Measurements from ENCODE around the gene CCL1. TPM values are rescaled to one million over a fixed set of nuclear protein-coding genes. Genes with fewer than 3 reads are reported as not detected.

The CCL1 gene
- total RNA-seq, 1 experiment from 2014 or later: not detected

DNA sequence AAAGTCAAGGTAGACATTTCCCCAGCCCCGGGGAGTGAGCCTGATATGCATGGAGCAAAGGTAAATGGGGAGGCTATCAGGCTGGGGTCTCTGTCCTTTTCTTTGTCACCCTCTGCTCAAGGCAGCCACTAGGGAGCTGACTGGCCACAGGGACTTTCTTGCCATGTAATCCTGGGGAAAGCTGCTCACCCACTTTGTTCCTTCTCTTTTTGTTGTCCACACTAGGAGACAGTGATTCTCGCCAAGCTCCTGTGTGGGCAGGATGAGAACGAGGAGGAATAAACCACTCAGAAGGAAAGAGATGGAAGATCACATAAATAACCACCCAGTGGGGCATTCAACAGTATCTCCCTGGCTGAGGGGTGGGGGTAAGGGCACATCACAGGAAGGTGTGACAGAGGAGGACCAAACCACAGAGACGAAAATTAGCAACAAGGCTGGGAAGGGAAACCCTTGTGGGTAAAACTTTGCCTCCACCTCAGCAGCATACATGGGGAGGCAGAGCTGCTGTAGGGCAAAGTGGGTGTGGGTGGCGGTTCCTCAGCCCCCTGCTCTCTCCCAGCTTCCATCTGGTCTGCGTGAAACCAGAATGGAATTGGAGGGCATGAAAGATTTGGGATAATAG, 26.2 kb upstream of the CCL1 start:
- H3K27me3 ChIP-seq: peaks cover 14% of the 10 kb centered on the region; the same call in 1 of the 2 replicates
- no peaks in the 10 kb centered on the region for H3K9me3 ChIP-seq (replicated peaks)
- DNase-seq: no peak
- H3K36me3 ChIP-seq: no peaks in the 10 kb centered on the region
- no peak overlapping the region for H3K27ac ChIP-seq
- H3K4me1 ChIP-seq: peaks cover 13% of the 10 kb centered on the region
- no peak overlapping the region for H3K4me3 ChIP-seq

DNA sequence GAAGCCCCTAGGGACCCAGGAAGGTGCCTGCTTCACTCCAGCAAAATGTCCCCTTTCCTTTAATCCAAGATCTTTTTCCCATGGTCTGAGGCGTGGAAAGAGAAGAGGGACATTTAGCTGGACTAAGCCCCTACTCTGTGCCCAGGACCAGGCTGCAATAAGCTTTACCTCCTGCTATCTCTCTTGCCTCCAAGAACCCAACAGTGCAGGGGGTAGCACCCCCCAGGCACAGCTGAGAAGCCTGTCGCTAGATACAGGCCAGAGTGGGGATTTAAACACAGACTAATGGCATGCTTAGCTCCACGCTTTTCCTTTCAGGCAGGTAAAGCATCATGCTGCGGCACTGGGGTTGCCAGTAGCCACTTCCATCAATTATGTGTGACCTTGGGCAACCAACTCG, 24.5 kb upstream of the CCL1 start:
- H3K4me3 ChIP-seq: no peak overlapping the region

DNA sequence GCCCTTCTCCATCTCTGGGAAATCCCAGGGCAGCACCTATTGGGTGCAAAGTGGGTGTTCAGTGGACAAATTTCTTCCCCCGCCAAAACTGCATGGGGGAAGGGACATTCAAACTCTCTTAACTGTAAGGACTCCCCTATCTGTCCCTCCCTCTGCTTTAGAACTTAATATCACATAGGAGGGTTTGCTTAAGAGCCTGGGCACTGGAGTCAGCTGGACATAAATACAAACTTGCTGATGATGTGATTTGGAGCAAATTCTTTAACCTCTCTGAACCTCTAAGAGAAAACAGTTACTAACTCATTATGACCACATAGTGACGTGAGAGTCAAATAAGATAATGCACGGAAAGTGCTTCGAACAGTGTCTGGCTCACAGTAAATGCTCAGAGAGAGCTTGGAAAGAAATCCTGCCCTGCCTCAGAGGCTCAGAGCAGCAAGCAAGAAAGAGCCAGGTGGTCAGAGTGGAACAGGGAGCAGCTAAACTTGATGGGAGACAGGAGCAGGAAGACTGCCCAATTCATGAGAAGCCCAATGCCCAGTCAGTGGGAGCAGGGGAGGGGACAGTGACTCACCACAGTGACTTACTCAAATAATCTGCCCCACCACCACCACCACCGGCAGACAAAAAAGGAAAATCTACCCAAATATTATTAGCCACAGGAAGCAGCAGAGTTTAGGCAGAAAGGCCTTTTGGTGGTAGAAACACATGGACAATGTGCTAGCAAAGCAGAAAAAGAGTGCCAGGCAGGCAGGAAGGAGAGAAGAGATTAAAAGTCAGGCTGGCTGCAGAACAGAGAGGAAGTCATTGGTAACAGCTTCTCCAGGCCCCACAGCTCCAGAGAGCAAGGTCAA, 23.9 kb upstream of the CCL1 start:
- Histone ChIP-seq H3K27me3 (peaks cover 14% of the 10 kb centered on the region; the same call in 1 of the 2 replicates), H3K27ac (no peak overlapping the region), H3K9me3 (replicated peaks) (no peaks in the 10 kb centered on the region), H3K36me3 (no peaks in the 10 kb centered on the region), H3K4me1 (peaks cover 16% of the 10 kb centered on the region), H3K4me3 (no peak overlapping the region)
- DNase-seq: peak; percentile 16 to 18

More for the DNA sequence above, 24.5 kb upstream of the CCL1 start:
- Histone ChIP-seq H3K27ac (no peak overlapping the region), H3K4me1 (peaks cover 15% of the 10 kb centered on the region), H3K36me3 (no peaks in the 10 kb centered on the region), H3K27me3 (peaks cover 14% of the 10 kb centered on the region; the same call in 1 of the 2 replicates), H3K9me3 (replicated peaks) (no peaks in the 10 kb centered on the region)
- DNase-seq: no peak

GRCh38 chr17:34386343-34386696, 23.3 kb upstream of the CCL1 start:
- Histone ChIP-seq H3K4me3 (no peak overlapping the region), H3K27me3 (peaks cover 14% of the 10 kb centered on the region; the same call in 1 of the 2 replicates), H3K36me3 (no peaks in the 10 kb centered on the region), H3K9me3 (replicated peaks) (no peaks in the 10 kb centered on the region), H3K27ac (no peak overlapping the region), H3K4me1 (peaks cover 16% of the 10 kb centered on the region)
- DNase-seq: no peak

DNA sequence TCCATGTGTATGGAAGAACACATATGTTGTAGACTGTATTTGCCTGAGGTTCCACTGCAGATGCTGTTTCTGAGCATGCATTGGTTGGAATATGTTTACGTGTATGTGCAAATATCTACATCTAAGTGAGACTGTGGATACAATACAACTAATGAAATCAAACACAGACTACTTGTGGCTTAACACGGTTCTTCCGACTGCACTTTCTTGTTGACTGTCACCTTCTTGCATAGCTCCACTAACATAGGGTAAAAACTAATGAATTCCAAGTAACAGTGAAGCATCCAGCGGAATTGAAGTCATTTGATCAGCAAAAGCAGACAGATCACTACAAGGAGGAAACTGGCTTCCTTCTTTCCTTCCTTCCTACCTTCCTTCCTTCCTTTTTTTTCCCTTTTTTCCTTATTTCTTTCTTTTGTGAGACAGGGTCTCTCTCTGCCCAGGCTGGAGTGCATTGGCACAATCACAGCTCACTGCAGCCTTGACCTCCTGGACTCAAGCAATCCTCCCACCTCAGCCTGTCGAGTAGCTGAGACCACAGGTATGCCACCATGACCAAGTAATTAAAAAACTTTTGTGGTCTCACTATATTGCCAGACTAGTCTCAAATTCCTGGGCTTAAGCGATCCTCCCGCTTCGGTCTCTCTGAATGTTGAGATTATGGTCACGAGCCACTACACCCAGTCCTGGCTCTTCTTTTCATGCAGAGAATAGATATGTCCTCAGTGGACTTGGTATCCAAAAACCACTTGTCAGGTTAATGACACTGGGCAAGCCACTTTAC, 22.0 kb upstream of the CCL1 start:
- Histone ChIP-seq H3K27me3 (peaks cover 14% of the 10 kb centered on the region; the same call in 1 of the 2 replicates), H3K4me1 (peaks cover 16% of the 10 kb centered on the region), H3K27ac (no peak overlapping the region), H3K9me3 (replicated peaks) (no peaks in the 10 kb centered on the region), H3K36me3 (no peaks in the 10 kb centered on the region), H3K4me3 (no peak overlapping the region)
- peak; percentile 19 to 36 for DNase-seq

GRCh38 chr17:34384271-34384670, 21.2 kb upstream of the CCL1 start:
- Histone ChIP-seq H3K36me3 (no peaks in the 10 kb centered on the region), H3K27me3 (peaks cover 15% of the 10 kb centered on the region), H3K4me3 (no peak overlapping the region), H3K9me3 (replicated peaks) (no peaks in the 10 kb centered on the region), H3K4me1 (peaks cover 16% of the 10 kb centered on the region), H3K27ac (no peak overlapping the region)
- DNase-seq: no peak

GRCh38 chr17:34383216-34383615, 20.2 kb upstream of the CCL1 start:
- no peak overlapping the region for H3K4me3 ChIP-seq
- no peak overlapping the region; the same call in 1 of the 2 replicates for H3K27ac ChIP-seq
- no peaks in the 10 kb centered on the region for H3K9me3 ChIP-seq (replicated peaks)
- no peak for DNase-seq
- peaks cover 17% of the 10 kb centered on the region for H3K27me3 ChIP-seq
- H3K4me1 ChIP-seq: peaks cover 16% of the 10 kb centered on the region
- H3K36me3 ChIP-seq: no peaks in the 10 kb centered on the region

DNA sequence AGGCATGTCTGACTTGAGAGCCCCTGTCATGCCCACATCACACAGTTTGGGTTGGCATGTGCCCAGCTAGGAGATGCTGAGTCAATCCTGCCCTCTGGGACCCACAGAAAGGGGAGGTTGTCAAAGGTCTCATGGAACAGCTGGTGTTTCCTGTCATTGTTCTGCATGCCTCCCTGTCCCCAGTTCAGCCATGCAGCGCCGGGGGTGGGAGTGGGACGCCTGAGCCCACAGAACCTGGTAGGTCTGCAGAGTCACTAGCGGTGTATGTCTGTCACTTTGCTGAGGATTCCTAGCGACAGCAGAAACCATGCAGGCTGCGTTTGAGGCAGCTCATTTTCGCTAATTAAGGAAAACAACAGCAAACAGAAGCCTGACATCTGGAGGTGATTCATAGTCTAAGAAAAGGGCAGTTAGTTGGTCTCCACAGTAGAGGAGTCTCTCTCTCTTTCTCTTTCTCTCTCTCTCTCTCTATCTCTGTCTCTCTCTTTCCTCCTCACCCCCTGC, 19.6 kb upstream of the CCL1 start:
- DNase-seq: peak; percentile 27 to 34

DNA sequence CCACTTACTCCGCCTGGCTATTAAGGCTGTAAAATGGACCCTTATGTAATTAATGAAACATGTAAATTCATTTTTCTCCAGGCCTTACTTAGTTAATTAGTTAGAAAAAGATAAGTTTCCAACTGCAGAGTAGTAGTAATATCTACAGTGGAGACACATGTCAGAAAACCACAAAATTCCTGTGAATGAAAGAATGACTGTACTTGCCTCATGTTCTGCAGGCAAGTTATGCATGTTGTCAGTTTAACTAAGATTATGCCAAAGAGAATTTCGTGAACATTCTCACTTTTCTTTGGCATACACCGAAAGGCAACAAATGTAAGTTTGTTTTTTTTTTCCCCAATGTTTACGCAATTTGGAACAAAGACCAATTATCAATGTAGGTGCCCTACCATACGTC, 16.8 kb upstream of the CCL1 start:
- no peak for DNase-seq
- H3K36me3 ChIP-seq: no peaks in the 10 kb centered on the region

More for the DNA sequence above, 19.6 kb upstream of the CCL1 start:
- H3K36me3 ChIP-seq: no peaks in the 10 kb centered on the region
- H3K4me3 ChIP-seq: no peak overlapping the region
- H3K4me1 ChIP-seq: peaks cover 16% of the 10 kb centered on the region
- H3K9me3 ChIP-seq (replicated peaks): no peaks in the 10 kb centered on the region
- peaks cover 13% of the 10 kb centered on the region for H3K27me3 ChIP-seq
- H3K27ac ChIP-seq: peak overlapping the region; percentile 4; the same call in 1 of the 2 replicates

GRCh38 chr17:34378664-34379101, 15.7 kb upstream of the CCL1 start:
- no peak for DNase-seq
- Histone ChIP-seq H3K4me1 (0 out of 2 replicates have a peak, but pooled peaks cover 3% of the 10 kb centered on the region), H3K27ac (no peak overlapping the region), H3K27me3 (peaks cover 11% of the 10 kb centered on the region), H3K36me3 (no peaks in the 10 kb centered on the region), H3K9me3 (replicated peaks) (no peaks in the 10 kb centered on the region), H3K4me3 (no peak overlapping the region)

More for the DNA sequence above, 16.8 kb upstream of the CCL1 start:
- peaks cover 11% of the 10 kb centered on the region for H3K27me3 ChIP-seq
- no peaks in the 10 kb centered on the region for H3K9me3 ChIP-seq (replicated peaks)
- H3K4me1 ChIP-seq: peaks cover 8% of the 10 kb centered on the region
- H3K4me3 ChIP-seq: no peak overlapping the region
- no peak overlapping the region for H3K27ac ChIP-seq

DNA sequence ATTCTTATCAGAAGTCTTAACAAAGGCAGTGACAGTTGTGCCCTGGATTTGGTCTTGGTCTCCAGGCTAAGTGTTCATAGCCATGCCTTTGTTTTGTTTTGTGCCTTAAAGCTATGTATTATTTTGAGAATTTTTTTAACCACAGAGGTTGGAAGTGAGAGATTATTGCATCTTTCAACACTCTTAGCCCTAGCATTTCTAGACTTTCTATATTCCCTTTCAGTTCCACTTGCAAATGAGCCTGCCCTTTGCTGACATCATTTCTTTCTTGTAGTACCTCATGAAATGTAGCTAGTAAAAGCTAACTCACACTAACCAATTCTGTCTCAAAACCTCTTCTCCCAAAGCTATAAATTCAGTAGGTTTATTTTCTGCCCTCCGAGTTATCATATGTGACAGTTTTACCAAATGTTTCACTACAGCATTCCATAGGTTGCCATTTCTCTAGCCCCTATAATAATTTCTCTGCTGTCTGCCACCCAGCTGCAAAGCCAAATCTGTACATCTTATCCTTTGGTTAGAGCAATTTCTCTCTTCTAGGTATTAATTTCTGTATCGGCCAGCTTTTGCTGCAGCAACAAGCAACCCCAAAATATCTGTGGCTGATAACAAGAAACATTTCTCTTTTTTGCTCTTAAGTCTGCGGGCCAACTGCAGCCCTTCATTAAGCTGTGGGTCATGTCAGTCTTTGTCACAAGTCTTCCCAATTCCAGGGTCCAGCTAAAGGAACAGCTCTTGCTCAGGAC, 14.2 kb upstream of the CCL1 start:
- no peaks in the 10 kb centered on the region for H3K4me1 ChIP-seq
- no peaks in the 10 kb centered on the region for H3K9me3 ChIP-seq (replicated peaks)
- peaks cover 24% of the 10 kb centered on the region for H3K27me3 ChIP-seq
- H3K27ac ChIP-seq: no peak overlapping the region
- H3K4me3 ChIP-seq: no peak overlapping the region
- DNase-seq: no peak
- H3K36me3 ChIP-seq: no peaks in the 10 kb centered on the region

- H3K9me3 ChIP-seq (replicated peaks): no peaks in the 10 kb centered on the region
- no peak for DNase-seq
- H3K27me3 ChIP-seq: peaks cover 26% of the 10 kb centered on the region
- H3K27ac ChIP-seq: no peak overlapping the region
- H3K36me3 ChIP-seq: no peaks in the 10 kb centered on the region
- no peak overlapping the region for H3K4me3 ChIP-seq
- H3K4me1 ChIP-seq: no peaks in the 10 kb centered on the region
These were observed 12.5 kb upstream of the CCL1 start for GRCh38 chr17:34375426-34375997.

DNA sequence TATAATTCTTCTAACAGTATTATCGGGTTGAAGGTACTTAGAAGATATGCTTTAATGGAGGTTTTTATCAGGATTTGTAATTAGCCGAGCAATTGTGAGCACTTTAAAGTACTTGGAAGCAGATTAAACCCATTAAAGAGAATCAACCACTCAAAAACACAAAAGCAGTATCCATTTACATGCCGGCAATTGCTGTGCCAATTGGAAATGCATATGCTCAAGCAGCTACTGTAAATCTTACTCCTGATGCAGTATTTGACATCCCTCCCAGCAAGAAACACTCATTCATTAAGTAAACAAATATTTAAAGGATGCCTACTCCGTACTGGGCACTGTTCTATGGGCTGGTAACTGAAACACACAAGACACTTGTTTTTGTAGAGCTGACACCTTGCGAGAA, 11.4 kb upstream of the CCL1 start:
- H3K36me3 ChIP-seq: no peaks in the 10 kb centered on the region
- H3K27me3 ChIP-seq: peaks cover 26% of the 10 kb centered on the region
- no peak overlapping the region for H3K27ac ChIP-seq
- no peak for DNase-seq
- H3K9me3 ChIP-seq (replicated peaks): no peaks in the 10 kb centered on the region
- H3K4me1 ChIP-seq: no peaks in the 10 kb centered on the region
- no peak overlapping the region for H3K4me3 ChIP-seq

Measured in SJCRH30 (cell line).